Adrenal gland (tissue), 5 donors: ENCODE data around the gene HNRNPA1L2.

ENCODE experiments used
- CTCF ChIP-seq, 6 experiments: fragments of 450-650 bp in 4 of 6; fragments of 200-600 bp in 2 of 6; sonication (generic) in 1 of 6; IDR thresholded peaks; 1 replicate in 5 of 6; 2 replicates in 1 of 6; pipeline versions ENCODE4 v1.5.1 to v1.8.0; 2016 to 2021; ENCODE audit warnings: antibody characterized with exemption in 6 of 6, mild to moderate bottlenecking in 2 of 6, moderate library complexity in 1 of 6
- POLR2A ChIP-seq, 2 donors: fragments of 450-650 bp; IDR thresholded peaks; one replicate each; pipeline ENCODE4 v1.6.1; 2017; ENCODE audit warnings: antibody characterized with exemption in 2 of 2, mild to moderate bottlenecking in 2 of 2, moderate library complexity in 1 of 2
- donor health status: DM: no; HTN: no; CAD: no.

- no peak for TF ChIP-seq POLR2A (IDR thresholded peaks at IDR 0.05)
- no peak for TF ChIP-seq CTCF (IDR thresholded peaks at IDR 0.05)
Observed at GRCh38 chr13:52615812-52616211, 26.4 kb upstream of the HNRNPA1L2 start.
